HepG2 (cell line): ENCODE results near the gene ANKRD29. TPM values are rescaled to one million over a fixed set of nuclear protein-coding genes. Genes with fewer than 3 reads are reported as not detected.

Experiments used
- ATAC-seq: fragments of 200-7000 bp; cut with Tn5 transposase; 3 replicates; pipeline ENCODE4 v1.9.1; 2020; ENCODE audit warnings: mild to moderate bottlenecking, moderate library complexity
- BruUV-seq: library from RNA; stranded (reverse); fragments of 400-500 nt; replicated peaks from 2 replicates; lab custom pipeline; 2021; lab: Mats Ljungman, UMichigan
- CTCF ChIA-PET: fragments of 300-600 bp; formaldehyde crosslinking; extraction: SDS; loops from one replicate; lab custom pipeline; 2021; ENCODE audit warnings: low total read pairs, inconsistent platforms, low intra/inter-chr PET ratio; lab: Yijun Ruan, JAX
- POLR2A ChIA-PET: fragments of 350-600 bp; sonication (Branson Sonifier 250); formaldehyde crosslinking; loops from one replicate; lab custom pipeline; 2020; ENCODE audit warnings: antibody characterized with exemption, inconsistent platforms; lab: Yijun Ruan, JAX
- DNase-seq: peaks from one replicate; pipeline ENCODE4 v3.0.0-alpha.2; 2015; ENCODE audit warnings: low spot score
- FAIRE-seq: peaks from 3 replicates; lab custom pipeline; 2011; peaks lifted over from hg19 to GRCh38; lab: Jason Lieb, UNC
- H2AFZ ChIP-seq: one replicate; pipeline ENCODE4 v1.6.1; 2011; ENCODE audit warnings: low read length, inconsistent platforms
- H3K27ac ChIP-seq: fragments of 300-600 bp; 3 replicates; pipeline ENCODE4 v1.8.0; 2011; ENCODE audit warnings: mixed run types, mild to moderate bottlenecking, mixed read lengths, low read length, inconsistent platforms; ENCODE audit not compliant: insufficient read depth; ENCODE audit errors: extremely low read length
- H3K27me3 ChIP-seq, 2 experiments: fragments of 200-600 bp in 1 of 2; 2 replicates in 1 of 2; 3 replicates in 1 of 2; pipeline versions ENCODE4 v1.6.0 to v1.8.0; 2011; ENCODE audit warnings: low read length in 2 of 2, mild to moderate bottlenecking in 2 of 2, moderate library complexity in 2 of 2, inconsistent platforms in 1 of 2; ENCODE audit not compliant: insufficient read depth in 2 of 2, control insufficient read depth in 1 of 2
- H3K36me3 ChIP-seq, 2 experiments: fragments of 200-600 bp in 1 of 2; replicated peaks in 1 of 2; 2 replicates in 1 of 2; 3 replicates in 1 of 2; pipeline versions ENCODE4 v1.5.1 to v1.8.0; 2011; ENCODE audit warnings: low read length in 2 of 2, inconsistent platforms in 1 of 2; ENCODE audit not compliant: insufficient read depth in 2 of 2, control insufficient read depth in 1 of 2
- H3K4me1 ChIP-seq: 2 replicates; pipeline ENCODE4 v1.5.1; 2012; ENCODE audit warnings: low read length, inconsistent platforms; ENCODE audit not compliant: insufficient read depth
- H3K4me2 ChIP-seq: 2 replicates; pipeline ENCODE4 v1.6.0; 2011; ENCODE audit warnings: low read depth, low read length, inconsistent platforms
- H3K4me3 ChIP-seq, 3 experiments: fragments of 200-600 bp in 1 of 3; sonication (generic), shearing (Covaris generic) in 1 of 3; replicated peaks in 1 of 3; 2 replicates each; pipeline ENCODE4 v1.5.1; 2011 to 2016; ENCODE audit warnings: low read length in 3 of 3, inconsistent platforms in 2 of 3, low read depth in 2 of 3, mild to moderate bottlenecking in 2 of 3, control low read depth in 1 of 3, mixed read lengths in 1 of 3; ENCODE audit not compliant: insufficient read depth in 1 of 3
- H3K79me2 ChIP-seq: one replicate; pipeline ENCODE4 v1.6.1; 2011; ENCODE audit warnings: low read length, inconsistent platforms; ENCODE audit not compliant: insufficient read depth
- H3K9ac ChIP-seq: 2 replicates; pipeline ENCODE4 v1.6.0; 2011; ENCODE audit warnings: mild to moderate bottlenecking, low read depth, low read length, inconsistent platforms; ENCODE audit not compliant: insufficient read depth
- H3K9me3 ChIP-seq: 2 replicates; pipeline ENCODE4 v1.5.1; 2012; ENCODE audit warnings: mild to moderate bottlenecking, low read length
- H4K20me1 ChIP-seq: 2 replicates; pipeline ENCODE4 v1.6.0; 2011; ENCODE audit warnings: inconsistent platforms, mild to moderate bottlenecking, low read length, moderate library complexity; ENCODE audit not compliant: insufficient read depth
- BCL6 ChIP-seq: IDR thresholded peaks from 2 replicates; pipeline ENCODE4 v1.6.1; 2016; ENCODE audit warnings: missing genetic modification reagents, missing compliant biosample characterization
- MIXL1 ChIP-seq: IDR thresholded peaks from 2 replicates; pipeline ENCODE4 v1.6.1; 2016
- ZSCAN12 ChIP-seq: sonication (generic); formaldehyde crosslinking; IDR thresholded peaks from 2 replicates; pipeline ENCODE4 v1.9.0; 2021; ENCODE audit warnings: mild to moderate bottlenecking, missing genetic modification reagents
- WGBS: methylation state at CpG from one replicate; pipeline ENCODE4 v1.1.6; 2017; ENCODE audit warnings: low lambda C conversion rate; 5-methylcytosine and 5-hydroxymethylcytosine counted together
- in situ Hi-C: cut with HindIII; loops from 2 replicates; pipeline ENCODE4 v1.10.0; 2017; ENCODE audit warnings: low pct_unique_long_range_greater_than_20kb; ENCODE audit not compliant: extremely low pct_ligation_motif_present
- intact Hi-C: fragments of 100-400 bp; cut with micrococcal nuclease; formaldehyde crosslinking; loops from one replicate; pipeline ENCODE4 v1.10.0; 2022; ENCODE audit not compliant: unreplicated experiment
- polyA plus RNA-seq, 8 experiments: library from polyadenylated mRNA; depleted of rRNA in 3 of 8; stranded (reverse) in 7 of 8; unstranded in 1 of 8; fragments of >200 nt; fragmentation: Illumina TruSeq in 4 of 8; extraction: Trizol in 4 of 8; gene quantifications; 2 replicates each; pipeline versions ENCODE4 v1.2.1 to v1.2.3, GENCODE V29; 2011 to 2016; ENCODE audit warnings: low read depth in 4 of 8, missing spikeins in 1 of 8, mixed read lengths in 1 of 8; ENCODE audit not compliant: insufficient read depth in 1 of 8
- total RNA-seq, 5 experiments: library from RNA; depleted of rRNA; stranded (reverse); fragments of >200 nt; fragmentation: Illumina TruSeq; extraction: Trizol; gene quantifications; 2 replicates each; pipeline ENCODE4 v1.2.3, GENCODE V29; 2016; ENCODE audit warnings: low read depth in 1 of 5
- TF ChIP-seq, protein P1 (sequence below): sonication (generic); formaldehyde crosslinking; IDR thresholded peaks from one replicate; pipeline ENCODE4 v1.5.1; 2020; ENCODE audit warnings: mild to moderate bottlenecking, missing genetic modification reagents; ENCODE audit errors: not compliant biosample characterization

The ANKRD29 gene
- total and polyA plus RNA-seq, 2 of the 13 experiments (the other 11 are each of a cell fraction or from before 2014, with no cell fraction given), result not detected

DNA sequence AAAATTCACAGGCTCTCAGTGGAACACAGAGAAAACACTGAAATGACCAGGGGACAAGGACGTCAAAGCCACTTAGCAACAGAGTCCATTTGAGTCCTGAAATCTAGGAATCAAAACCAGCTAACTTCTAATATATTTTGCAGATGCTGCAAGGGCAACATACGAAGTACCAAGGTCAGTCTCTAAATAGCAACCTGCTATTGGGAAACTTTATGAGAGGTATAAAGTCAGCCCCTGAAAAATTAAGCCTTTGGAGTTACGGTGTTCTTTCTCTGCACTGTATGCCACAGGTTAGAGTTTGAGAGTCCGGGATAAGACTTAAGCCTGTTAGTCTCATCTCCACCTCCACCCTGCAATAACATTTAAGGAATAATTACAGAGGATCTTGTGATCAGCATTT, 89.7 kb downstream of the ANKRD29 start:
- peak overlapping the region; percentile 74 for H3K27ac ChIP-seq
- intact Hi-C loops, result no loop called here
- TF ChIP-seq ZSCAN12, result no peak
- TF ChIP-seq BCL6 (CRISPR knock-in tag), result peak; percentile 24; the same call in 1 of the 2 replicates
- TF ChIP-seq, protein P1, sequence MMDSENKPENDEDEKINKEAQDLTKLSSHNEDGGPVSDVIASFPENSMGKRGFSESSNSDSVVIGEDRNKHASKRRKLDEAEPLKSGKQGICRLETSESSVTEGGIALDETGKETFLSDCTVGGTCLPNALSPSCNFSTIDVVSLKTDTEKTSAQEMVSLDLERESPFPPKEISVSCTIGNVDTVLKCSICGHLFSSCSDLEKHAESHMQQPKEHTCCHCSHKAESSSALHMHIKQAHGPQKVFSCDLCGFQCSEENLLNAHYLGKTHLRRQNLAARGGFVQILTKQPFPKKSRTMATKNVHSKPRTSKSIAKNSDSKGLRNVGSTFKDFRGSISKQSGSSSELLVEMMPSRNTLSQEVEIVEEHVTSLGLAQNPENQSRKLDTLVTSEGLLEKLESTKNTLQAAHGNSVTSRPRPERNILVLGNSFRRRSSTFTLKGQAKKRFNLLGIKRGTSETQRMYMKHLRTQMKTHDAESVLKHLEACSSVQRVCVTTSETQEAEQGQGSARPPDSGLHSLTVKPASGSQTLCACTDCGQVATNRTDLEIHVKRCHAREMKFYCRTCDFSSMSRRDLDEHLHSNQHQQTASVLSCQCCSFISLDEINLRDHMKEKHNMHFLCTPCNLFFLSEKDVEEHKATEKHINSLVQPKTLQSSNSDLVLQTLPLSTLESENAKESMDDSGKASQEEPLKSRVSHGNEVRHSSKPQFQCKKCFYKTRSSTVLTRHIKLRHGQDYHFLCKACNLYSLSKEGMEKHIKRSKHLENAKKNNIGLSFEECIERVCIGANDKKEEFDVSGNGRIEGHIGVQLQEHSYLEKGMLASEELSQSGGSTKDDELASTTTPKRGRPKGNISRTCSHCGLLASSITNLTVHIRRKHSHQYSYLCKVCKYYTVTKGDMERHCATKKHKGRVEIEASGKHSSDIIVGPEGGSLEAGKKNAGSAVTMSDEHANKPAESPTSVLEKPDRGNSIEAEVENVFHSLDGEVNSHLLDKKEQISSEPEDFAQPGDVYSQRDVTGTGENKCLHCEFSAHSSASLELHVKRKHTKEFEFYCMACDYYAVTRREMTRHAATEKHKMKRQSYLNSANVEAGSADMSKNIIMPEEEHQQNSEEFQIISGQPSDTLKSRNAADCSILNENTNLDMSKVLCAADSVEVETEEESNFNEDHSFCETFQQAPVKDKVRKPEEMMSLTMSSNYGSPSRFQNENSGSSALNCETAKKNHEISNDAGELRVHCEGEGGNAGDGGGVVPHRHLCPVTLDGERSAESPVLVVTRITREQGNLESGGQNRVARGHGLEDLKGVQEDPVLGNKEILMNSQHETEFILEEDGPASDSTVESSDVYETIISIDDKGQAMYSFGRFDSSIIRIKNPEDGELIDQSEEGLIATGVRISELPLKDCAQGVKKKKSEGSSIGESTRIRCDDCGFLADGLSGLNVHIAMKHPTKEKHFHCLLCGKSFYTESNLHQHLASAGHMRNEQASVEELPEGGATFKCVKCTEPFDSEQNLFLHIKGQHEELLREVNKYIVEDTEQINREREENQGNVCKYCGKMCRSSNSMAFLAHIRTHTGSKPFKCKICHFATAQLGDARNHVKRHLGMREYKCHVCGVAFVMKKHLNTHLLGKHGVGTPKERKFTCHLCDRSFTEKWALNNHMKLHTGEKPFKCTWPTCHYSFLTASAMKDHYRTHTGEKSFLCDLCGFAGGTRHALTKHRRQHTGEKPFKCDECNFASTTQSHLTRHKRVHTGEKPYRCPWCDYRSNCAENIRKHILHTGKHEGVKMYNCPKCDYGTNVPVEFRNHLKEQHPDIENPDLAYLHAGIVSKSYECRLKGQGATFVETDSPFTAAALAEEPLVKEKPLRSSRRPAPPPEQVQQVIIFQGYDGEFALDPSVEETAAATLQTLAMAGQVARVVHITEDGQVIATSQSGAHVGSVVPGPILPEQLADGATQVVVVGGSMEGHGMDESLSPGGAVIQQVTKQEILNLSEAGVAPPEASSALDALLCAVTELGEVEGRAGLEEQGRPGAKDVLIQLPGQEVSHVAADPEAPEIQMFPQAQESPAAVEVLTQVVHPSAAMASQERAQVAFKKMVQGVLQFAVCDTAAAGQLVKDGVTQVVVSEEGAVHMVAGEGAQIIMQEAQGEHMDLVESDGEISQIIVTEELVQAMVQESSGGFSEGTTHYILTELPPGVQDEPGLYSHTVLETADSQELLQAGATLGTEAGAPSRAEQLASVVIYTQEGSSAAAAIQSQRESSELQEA, result no peak
- no peak for TF ChIP-seq MIXL1
- H4K20me1 ChIP-seq, result peaks cover 10% of the 10 kb centered on the region; the same call in 1 of the 2 replicates
- H3K4me1 ChIP-seq, result peaks cover 83% of the 10 kb centered on the region
- BruUV-seq, result no TSS peak
- no peaks in the 10 kb centered on the region for H3K9me3 ChIP-seq
- FAIRE-seq, result no peak
- 0 out of 3 replicates have a peak, but pooled peaks have one; percentile 6 for ATAC-seq
- H3K79me2 ChIP-seq, result peaks cover 39% of the 10 kb centered on the region
- CTCF ChIA-PET, result no interaction called here
- H3K4me2 ChIP-seq, result peak overlapping the region; percentile 13
- DNase-seq, result no peak
- in situ Hi-C loops, result no loop called here
- 73% methylated on average over 4 of the region's 4 CpGs for WGBS
- H3K4me3 ChIP-seq, result no peak overlapping the region
- no peaks in the 10 kb centered on the region for H3K27me3 ChIP-seq
- peak overlapping the region; percentile 32 for H3K9ac ChIP-seq
- H3K36me3 ChIP-seq, result peaks cover 10 to 30% of the 10 kb centered on the region in 2 experiments
- no peak overlapping the region for H2AFZ ChIP-seq
- POLR2A ChIA-PET, result interaction anchor here (3.0 kb wide), 1 partner anchor 17 kb away, joined by 12 read pairs; no protein-coding TSS in a partner anchor
